Measurements from ENCODE around the gene LINC00632.
A peak's percentile ranks its signal among the peaks of the same experiment; 100 is the strongest.
"Not testable (repeated sequence)": the region's sequence is repeated elsewhere in the genome, so short reads cannot be mapped to it uniquely, and the experiment has no call there.

The LINC00632 gene

DNA sequence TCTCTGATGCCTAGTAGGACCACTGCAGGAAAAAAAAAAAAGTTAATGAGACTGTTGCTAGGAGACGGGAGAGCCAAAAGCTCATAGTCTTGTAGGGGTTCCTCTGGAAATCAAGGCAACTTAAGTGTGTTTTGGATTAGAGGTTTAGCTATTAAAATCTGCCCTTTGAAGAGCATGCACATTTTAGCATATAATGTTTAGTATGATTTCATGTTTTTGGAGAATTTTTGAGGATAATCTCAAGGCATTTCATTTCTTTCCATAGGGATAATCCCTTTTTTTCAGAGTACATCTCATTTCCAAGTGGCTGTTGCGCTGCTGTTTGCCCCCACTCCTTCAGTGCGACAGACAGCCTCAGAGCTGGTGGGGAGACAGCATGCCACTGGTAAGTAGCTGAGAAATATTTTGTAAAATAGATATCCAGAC, at the start of gene LINC00632:
Gene LINC00632 (plus strand): TSS at position 339 of the 426 bp plus-strand sequence.
- in situ Hi-C loops (cut with HindIII; ENCODE audit: low pct_ligation_motif_present, low pct_unique_long_range_greater_than_20kb, low sequenced_read_pairs): no loop called here

GRCh38 chrX:140661643-140662042, 47.9 kb upstream of the LINC00632 start:
- in situ Hi-C loops (cut with HindIII; ENCODE audit: low pct_ligation_motif_present, low pct_unique_long_range_greater_than_20kb, low sequenced_read_pairs): no loop called here
- no peak for DNase-seq

More for the DNA sequence above, at the start of gene LINC00632:
- no peak for DNase-seq

DNA sequence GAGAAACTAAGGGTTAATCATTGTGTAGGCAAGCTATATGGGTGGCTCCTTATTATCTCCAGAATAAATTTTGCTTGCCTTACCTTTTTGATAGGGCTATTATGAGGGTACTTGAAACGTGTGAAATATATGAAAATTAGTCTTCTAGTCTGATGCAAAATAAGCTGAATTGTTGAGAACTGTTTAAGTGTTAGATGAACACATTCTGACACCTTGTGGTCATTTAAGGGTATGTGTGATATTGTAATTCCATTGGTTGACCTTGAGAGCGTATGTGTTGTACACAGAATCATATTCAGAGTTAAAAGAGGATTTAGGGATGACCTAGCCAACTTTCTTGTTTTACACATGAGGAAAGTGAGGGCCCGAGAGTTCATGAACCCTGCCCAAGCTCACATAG, 44.6 kb upstream of the LINC00632 start:
- peak; percentile 19 for DNase-seq
- in situ Hi-C loops (cut with HindIII; ENCODE audit: low pct_ligation_motif_present, low pct_unique_long_range_greater_than_20kb, low sequenced_read_pairs): no loop called here

DNA sequence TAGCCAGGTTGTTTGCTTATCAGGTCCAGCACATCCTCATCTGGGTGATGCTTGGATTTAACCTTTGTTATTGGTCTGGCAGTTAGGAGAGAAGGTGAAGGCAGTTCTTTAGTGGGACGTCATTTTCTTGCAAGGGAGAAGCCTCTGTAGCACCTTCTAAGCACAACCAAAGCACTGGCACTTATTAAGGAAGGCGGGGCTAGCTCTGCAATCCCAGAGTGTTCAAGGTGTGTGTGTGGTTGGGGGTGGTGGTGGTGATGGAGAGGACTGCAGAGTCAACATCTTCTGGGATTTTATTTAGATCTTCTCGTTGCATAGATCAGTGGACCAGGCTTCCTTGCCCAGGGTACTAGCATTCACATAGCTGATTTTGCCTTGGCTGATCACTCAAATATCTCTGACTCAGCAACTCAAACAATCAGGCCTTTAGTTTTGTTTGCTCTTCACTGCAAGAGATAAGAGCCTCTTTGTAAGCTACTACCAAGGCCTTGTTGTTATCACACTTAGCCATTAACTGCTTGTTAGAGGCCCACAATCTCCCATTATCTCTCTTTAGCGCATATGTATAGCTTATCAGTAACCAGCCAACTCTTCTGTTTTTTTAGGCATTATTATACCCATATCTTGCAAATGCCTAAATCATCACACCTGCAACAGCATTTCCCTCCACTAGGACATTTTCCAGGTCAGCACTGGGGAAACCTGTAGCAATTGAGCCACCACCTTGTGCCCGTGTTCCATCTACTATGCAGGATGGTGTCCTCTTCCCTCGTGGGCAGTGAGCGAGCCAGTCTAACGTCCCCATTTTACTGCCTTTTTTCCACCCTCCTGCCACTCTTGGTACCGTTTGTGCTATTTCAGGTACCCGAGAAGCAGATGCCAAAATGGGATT, 36.5 kb upstream of the LINC00632 start:
- no peak for DNase-seq
- in situ Hi-C loops (cut with HindIII; ENCODE audit: low pct_ligation_motif_present, low pct_unique_long_range_greater_than_20kb, low sequenced_read_pairs): no loop called here

DNA sequence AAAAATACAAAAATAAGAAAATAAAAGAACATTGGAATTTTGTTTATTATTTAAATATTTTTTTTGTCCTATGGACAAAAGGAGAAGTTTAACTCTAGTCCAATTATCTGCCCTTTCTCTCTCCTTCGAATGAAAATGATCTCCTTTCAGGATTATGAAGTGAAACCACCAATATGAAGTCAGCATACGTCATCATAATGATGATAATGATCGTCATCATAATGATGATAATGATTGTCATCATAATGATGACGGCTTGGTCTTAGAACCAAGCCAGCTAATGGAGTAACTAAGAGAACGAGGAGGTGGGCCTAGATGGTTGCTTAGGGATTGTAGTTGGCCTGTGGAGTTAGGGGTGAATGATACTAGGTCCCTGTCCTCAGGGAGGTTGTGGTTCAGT, 21.9 kb upstream of the LINC00632 start:
- no peak for DNase-seq
- in situ Hi-C loops (cut with HindIII; ENCODE audit: low pct_ligation_motif_present, low pct_unique_long_range_greater_than_20kb, low sequenced_read_pairs): no loop called here

DNA sequence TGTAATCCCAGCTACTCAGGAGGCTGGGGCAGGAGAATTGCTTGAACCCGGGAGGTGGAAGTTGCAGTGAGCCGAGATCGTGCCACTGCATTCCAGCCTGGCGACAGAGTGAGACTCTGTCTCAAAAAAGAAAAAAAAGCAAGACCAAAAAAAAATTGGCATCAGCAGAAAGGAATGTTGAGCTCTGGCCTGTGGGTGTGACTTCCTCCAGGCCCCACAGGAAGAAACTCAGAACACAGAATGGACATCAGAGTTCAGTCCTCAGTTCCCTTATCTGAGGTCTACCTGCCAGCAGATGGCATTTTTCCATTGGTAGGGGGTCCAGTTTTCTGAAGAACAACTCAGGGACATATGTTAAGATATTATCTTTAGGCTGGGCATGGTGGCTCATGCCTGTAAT, 18.0 kb upstream of the LINC00632 start:
- peak; percentile 6 for DNase-seq
- in situ Hi-C loops (cut with HindIII; ENCODE audit: low pct_ligation_motif_present, low pct_unique_long_range_greater_than_20kb, low sequenced_read_pairs): not testable (repeated sequence)

DNA sequence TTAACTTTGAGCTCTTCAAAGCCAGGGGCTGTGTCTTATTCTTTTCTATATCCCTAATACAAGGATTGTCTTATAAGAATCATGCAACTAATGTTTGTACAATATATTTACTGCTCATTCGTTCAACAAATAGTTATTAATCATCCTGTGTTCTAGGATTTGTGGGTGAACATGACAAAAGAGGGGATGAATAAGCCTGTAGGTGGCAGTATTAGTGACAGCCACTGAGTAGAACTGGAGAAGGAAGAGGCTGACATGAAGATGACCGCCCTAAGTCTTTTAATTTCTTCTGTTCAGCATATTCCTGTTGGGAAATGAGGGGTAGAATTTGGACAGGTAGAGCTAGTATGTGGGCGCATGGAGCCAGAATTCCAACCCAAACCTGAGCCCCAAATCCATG, 11.9 kb upstream of the LINC00632 start:
- in situ Hi-C loops (cut with HindIII; ENCODE audit: low pct_ligation_motif_present, low pct_unique_long_range_greater_than_20kb, low sequenced_read_pairs): no loop called here
- DNase-seq: no peak

- DNase-seq: peak; percentile 10
- in situ Hi-C loops (cut with HindIII; ENCODE audit: low pct_ligation_motif_present, low pct_unique_long_range_greater_than_20kb, low sequenced_read_pairs): no loop called here
These were observed 8.1 kb upstream of the LINC00632 start for GRCh38 chrX:140701480-140701879.

- DNase-seq: no peak
These were observed 1.2 kb downstream of the LINC00632 start for GRCh38 chrX:140710710-140711109.

GRCh38 chrX:140711894-140712293, 2.3 kb downstream of the LINC00632 start:
- in situ Hi-C loops (cut with HindIII; ENCODE audit: low pct_ligation_motif_present, low pct_unique_long_range_greater_than_20kb, low sequenced_read_pairs): no loop called here
- DNase-seq: no peak

More at GRCh38 chrX:140710710-140711109, 1.2 kb downstream of the LINC00632 start:
- in situ Hi-C loops (cut with HindIII; ENCODE audit: low pct_ligation_motif_present, low pct_unique_long_range_greater_than_20kb, low sequenced_read_pairs): no loop called here

DNA sequence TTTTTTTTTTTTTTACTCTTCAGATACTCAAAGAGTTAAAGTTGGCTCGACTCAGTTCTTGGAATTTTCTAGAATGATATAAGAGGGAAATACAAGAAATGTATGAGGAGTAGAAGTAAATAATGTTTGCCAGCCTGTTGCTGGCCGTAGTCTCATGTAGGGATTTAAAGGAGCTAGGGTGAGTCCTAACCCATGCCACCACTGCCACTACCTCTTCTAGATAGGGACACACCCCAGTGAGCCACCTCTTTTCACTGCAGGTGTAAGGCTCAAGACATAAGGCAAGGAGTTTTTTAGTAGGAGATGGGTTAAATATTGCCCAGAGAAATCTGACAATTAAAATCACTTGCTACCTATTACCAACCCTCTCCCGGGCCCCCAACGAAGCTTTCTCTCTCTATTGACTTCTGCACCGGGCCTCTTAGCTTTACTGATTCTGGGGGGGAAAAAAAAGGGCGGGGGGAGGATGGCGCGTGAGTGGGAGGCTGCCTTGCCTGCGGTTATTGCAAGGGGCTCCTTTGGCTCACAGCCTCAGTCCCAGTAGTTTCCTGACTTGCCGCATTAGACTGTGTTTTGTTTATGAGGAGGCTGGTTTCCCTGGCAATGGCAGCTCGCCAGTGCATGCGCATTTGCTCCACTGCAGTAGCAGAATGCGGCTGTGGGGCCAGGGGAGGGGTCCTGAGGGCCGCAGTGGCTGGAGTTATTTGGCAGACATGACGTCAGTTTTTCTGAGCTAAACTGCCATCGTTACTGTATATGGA, 3.0 kb downstream of the LINC00632 start:
- in situ Hi-C loops (cut with HindIII; ENCODE audit: low pct_ligation_motif_present, low pct_unique_long_range_greater_than_20kb, low sequenced_read_pairs): no loop called here
- peak; percentile 9 for DNase-seq

DNA sequence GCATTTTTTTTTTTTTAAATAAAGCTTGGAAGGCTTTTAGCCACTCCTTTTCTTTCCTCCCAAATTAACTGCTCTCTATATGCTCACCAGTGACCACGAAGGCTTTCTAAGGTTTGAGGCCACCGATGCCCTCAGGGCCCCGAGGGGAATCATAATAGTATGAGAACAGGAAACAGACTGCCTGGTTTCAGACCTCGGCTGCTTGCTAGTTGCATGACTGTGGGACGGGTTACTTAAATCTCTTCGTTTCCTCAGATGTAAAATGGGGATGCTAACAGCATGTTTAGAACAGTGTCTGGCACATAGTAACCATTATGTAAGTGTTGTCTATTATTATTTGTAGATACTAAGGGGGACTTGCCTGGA, 3.6 kb downstream of the LINC00632 start:
- DNase-seq: no peak
- in situ Hi-C loops (cut with HindIII; ENCODE audit: low pct_ligation_motif_present, low pct_unique_long_range_greater_than_20kb, low sequenced_read_pairs): no loop called here

DNA sequence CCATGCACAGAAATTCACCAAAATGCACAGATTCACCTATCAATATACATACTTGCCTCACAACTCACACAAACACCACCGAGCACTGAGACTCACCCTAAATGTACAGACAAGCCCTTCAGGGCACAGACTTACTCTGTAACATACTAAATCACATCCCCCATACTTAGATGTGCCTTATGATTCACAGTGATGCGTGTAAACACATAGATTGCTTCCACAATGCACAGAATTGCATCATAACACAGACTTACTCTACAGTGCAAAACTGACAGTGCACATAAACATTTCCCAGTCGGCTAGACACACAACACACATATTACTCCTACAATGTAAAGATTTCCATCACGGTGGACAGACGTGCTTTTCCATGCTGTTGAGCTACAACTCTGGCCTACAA, 6.2 kb downstream of the LINC00632 start:
- DNase-seq: no peak
- in situ Hi-C loops (cut with HindIII; ENCODE audit: low pct_ligation_motif_present, low pct_unique_long_range_greater_than_20kb, low sequenced_read_pairs): no loop called here

GRCh38 chrX:140723121-140723715, 13.7 kb downstream of the LINC00632 start:
- in situ Hi-C loops (cut with HindIII; ENCODE audit: low pct_ligation_motif_present, low pct_unique_long_range_greater_than_20kb, low sequenced_read_pairs): no loop called here
- DNase-seq: no peak

GRCh38 chrX:140724309-140724708, 14.8 kb downstream of the LINC00632 start:
- in situ Hi-C loops (cut with HindIII; ENCODE audit: low pct_ligation_motif_present, low pct_unique_long_range_greater_than_20kb, low sequenced_read_pairs): no loop called here
- no peak for DNase-seq

- in situ Hi-C loops (cut with HindIII; ENCODE audit: low pct_ligation_motif_present, low pct_unique_long_range_greater_than_20kb, low sequenced_read_pairs): no loop called here
- DNase-seq: no peak
These were observed 15.2 kb downstream of the LINC00632 start for GRCh38 chrX:140724736-140725135.

- in situ Hi-C loops (cut with HindIII; ENCODE audit: low pct_ligation_motif_present, low pct_unique_long_range_greater_than_20kb, low sequenced_read_pairs): no loop called here
- DNase-seq: no peak
These were observed 15.9 kb downstream of the LINC00632 start for GRCh38 chrX:140725500-140725899.

DNA sequence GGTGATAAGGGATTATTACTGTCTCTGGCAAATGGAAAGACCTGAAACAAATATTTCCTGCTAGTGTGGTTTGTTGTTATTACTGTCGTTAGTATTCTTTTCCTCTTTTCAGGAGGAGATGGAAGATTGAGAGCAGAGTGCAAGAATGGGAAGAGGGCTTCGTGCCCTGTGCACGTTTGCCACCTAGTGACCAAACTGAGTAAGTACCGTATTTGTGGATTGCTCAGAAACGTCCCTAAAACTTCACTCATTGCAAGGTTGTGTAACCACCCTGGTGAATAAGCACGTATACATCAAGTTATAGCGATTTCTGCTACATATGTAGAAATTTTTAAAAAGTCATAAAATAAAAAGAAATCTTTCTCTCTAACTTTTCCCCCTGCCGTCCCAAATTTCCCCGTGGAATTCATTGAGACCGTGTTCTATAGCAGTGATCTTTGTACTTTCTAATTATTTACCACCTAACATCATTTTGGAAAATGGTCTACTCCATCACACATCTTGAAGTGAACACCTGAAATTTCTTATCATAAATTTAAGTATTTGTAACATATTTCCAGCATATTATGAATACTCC, 24.3 kb downstream of the LINC00632 start:
- DNase-seq: peak; percentile 17
- in situ Hi-C loops (cut with HindIII; ENCODE audit: low pct_ligation_motif_present, low pct_unique_long_range_greater_than_20kb, low sequenced_read_pairs): no loop called here

GRCh38 chrX:140744085-140744484, 34.5 kb downstream of the LINC00632 start:
- in situ Hi-C loops (cut with HindIII; ENCODE audit: low pct_ligation_motif_present, low pct_unique_long_range_greater_than_20kb, low sequenced_read_pairs): no loop called here
- no peak for DNase-seq
